Measurements from ENCODE around the gene OTUD5. TPM values are rescaled to one million over a fixed set of nuclear protein-coding genes. Genes with fewer than 3 reads are reported as not detected.

The OTUD5 gene
- total RNA-seq, 2 donors from 2014 or later = 50.3 to 56.5 TPM

DNA sequence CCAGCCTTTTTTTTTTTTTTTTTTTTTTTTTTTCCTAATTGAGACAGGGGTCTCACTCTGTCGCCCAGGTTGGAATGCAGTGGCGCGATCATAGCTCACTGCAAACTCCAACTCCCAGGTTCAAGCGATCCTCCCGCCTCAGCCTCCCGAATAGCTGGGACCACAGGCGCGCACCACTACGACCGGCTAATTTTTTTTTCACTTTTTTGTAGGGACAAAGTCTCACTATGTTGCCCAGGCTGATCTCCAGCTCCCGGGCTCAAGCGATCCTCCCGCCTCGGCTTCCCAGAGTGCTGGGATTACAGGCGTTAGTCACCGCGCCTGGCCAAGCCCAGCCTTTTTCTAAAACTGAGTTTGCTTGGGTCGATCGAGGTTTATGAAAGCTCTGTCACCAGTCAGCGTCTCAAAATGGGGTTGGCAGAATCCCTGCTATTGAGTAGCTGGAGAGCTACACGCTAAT lies 1.3 kb upstream of the OTUD5 start:
- no peak for TF ChIP-seq CTCF (conservative IDR thresholded peaks at IDR 0.05)
- Histone ChIP-seq H3K27me3 (ENCODE audit: control insufficient read depth, insufficient read depth, low read length, poor library complexity, severe bottlenecking) (no peaks in the 10 kb centered on the region), H3K4me1 (ENCODE audit: control insufficient read depth, insufficient read depth, low read length) (no peaks in the 10 kb centered on the region), H3K27ac (ENCODE audit: low read depth, low read length) (peak overlapping the region; percentile 50), H3K36me3 (ENCODE audit: control insufficient read depth, insufficient read depth, low read length) (peaks cover 19% of the 10 kb centered on the region), H3K9me3 (ENCODE audit: control insufficient read depth, low read length) (no peaks in the 10 kb centered on the region), H3K4me3 (ENCODE audit: low read length) (peak overlapping the region; percentile 80), H3K9ac (ENCODE audit: extremely low read depth, low read length, poor library complexity, severe bottlenecking) (peak overlapping the region; percentile 70)
- 2 to 4% methylated on average over 11 to 21 of the region's 21 CpGs for WGBS, 2 experiments (ENCODE audit: insufficient coverage in 1 of 2, insufficient read length in 1 of 2)
- Mint-ChIP-seq H3K4me1 (peaks cover 9% of the 10 kb centered on the region), H3K4me3 (peak overlapping the region; percentile 91), H3K9me3 (peaks cover 61% of the 10 kb centered on the region), H3K27ac (peak overlapping the region; percentile 94), H3K27me3 (ENCODE audit: insufficient read depth) (no peaks in the 10 kb centered on the region), H3K36me3 (ENCODE audit: low read depth) (peaks cover 11% of the 10 kb centered on the region)
- DNase-seq = no peak

GRCh38 chrX:48957827-48958634 lies 624 bp upstream of the OTUD5 start:
- Histone ChIP-seq H3K9ac (ENCODE audit: extremely low read depth, low read length, poor library complexity, severe bottlenecking) (peak overlapping the region; percentile 95), H3K27ac (ENCODE audit: low read depth, low read length) (peak overlapping the region; percentile 99), H3K4me3 (ENCODE audit: low read length) (peak overlapping the region; percentile 87), H3K36me3 (ENCODE audit: control insufficient read depth, insufficient read depth, low read length) (peaks cover 24% of the 10 kb centered on the region), H3K4me1 (ENCODE audit: control insufficient read depth, insufficient read depth, low read length) (no peaks in the 10 kb centered on the region), H3K9me3 (ENCODE audit: control insufficient read depth, low read length) (no peaks in the 10 kb centered on the region), H3K27me3 (ENCODE audit: control insufficient read depth, insufficient read depth, low read length, poor library complexity, severe bottlenecking) (no peaks in the 10 kb centered on the region)
- 0% methylated on average over 4 to 64 of the region's 66 CpGs for WGBS, 2 experiments (ENCODE audit: insufficient coverage in 1 of 2, insufficient read length in 1 of 2)
- Mint-ChIP-seq H3K9me3 (peaks cover 63% of the 10 kb centered on the region), H3K27ac (peak overlapping the region; percentile 100), H3K36me3 (ENCODE audit: low read depth) (peaks cover 13% of the 10 kb centered on the region), H3K4me1 (peaks cover 9% of the 10 kb centered on the region), H3K4me3 (peak overlapping the region; percentile 91), H3K27me3 (ENCODE audit: insufficient read depth) (no peaks in the 10 kb centered on the region)
- no peak for TF ChIP-seq CTCF (conservative IDR thresholded peaks at IDR 0.05)
- peak; percentile 97 for DNase-seq

GRCh38 chrX:48956728-48957414 lies 536 bp downstream of the OTUD5 start:
- H3K9ac ChIP-seq (ENCODE audit: extremely low read depth, low read length, poor library complexity, severe bottlenecking) = peak overlapping the region; percentile 41
- Mint-ChIP-seq H3K27me3 (ENCODE audit: insufficient read depth) (no peaks in the 10 kb centered on the region), H3K9me3 (peaks cover 63% of the 10 kb centered on the region), H3K4me1 (peaks cover 8% of the 10 kb centered on the region), H3K4me3 (peak overlapping the region; percentile 91), H3K36me3 (ENCODE audit: low read depth) (peaks cover 11% of the 10 kb centered on the region), H3K27ac (peak overlapping the region; percentile 84)
- H3K36me3 ChIP-seq (ENCODE audit: control insufficient read depth, insufficient read depth, low read length) = peaks cover 24% of the 10 kb centered on the region
- WGBS, 2 experiments (ENCODE audit: insufficient coverage in 1 of 2, insufficient read length in 1 of 2) = 3 to 60% methylated on average over 1 to 54 of the region's 61 CpGs
- no peaks in the 10 kb centered on the region for H3K27me3 ChIP-seq (ENCODE audit: control insufficient read depth, insufficient read depth, low read length, poor library complexity, severe bottlenecking)
- H3K27ac ChIP-seq (ENCODE audit: low read depth, low read length) = no peak overlapping the region
- H3K4me1 ChIP-seq (ENCODE audit: control insufficient read depth, insufficient read depth, low read length) = no peaks in the 10 kb centered on the region
- no peak for DNase-seq
- no peaks in the 10 kb centered on the region for H3K9me3 ChIP-seq (ENCODE audit: control insufficient read depth, low read length)
- TF ChIP-seq CTCF (conservative IDR thresholded peaks at IDR 0.05) = no peak
- peak overlapping the region; percentile 84 for H3K4me3 ChIP-seq (ENCODE audit: low read length)

Data from endodermal cell (in vitro differentiated cells).